ENCODE measurements around the gene LIF.

Gene LIF

DNA sequence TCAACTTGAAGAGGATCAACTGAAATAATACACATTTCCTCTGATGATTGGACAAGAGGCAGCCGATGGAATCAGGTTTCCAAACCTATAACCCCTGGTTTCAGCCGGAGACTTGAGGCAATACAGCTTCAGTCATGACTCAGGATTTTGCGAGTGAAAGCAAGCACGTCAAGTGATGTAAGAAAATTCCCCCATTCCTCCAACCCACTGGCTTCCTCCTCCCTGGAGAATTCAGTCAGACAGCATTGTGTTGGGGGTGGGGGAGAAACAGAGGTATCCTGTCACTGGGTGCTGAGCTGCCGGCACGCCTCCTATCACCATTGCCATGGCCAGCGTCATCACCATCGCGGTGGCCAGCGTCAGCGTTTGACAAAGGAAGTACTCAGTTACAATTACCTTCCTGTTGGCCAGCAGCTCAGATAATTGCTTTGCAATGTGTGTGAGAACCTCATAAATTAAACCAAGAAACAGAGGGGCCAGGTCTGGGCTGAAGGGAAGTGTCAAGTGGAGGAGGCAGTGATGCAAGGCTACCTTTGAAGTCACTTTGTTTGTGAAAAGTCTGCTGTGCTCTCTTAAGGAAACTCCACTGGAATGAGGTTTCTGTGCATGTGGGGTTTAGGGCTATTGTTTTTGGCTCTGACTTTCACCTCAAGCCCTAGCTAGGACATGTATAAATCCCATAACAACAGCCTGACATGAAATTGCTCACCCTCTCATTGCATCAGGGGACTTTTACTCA, 50.2 kb downstream of the LIF start:
- Histone ChIP-seq H3K4me1 (ENCODE audit: insufficient read depth, low read length) (peaks cover 18% of the 10 kb centered on the region; the same call in 1 of the 2 replicates), H3K9ac (ENCODE audit: low read depth, low read length) (peak overlapping the region; percentile 46; the same call in 1 of the 2 replicates), H3K4me3 (ENCODE audit: low read length) (peak overlapping the region; percentile 20; the same call in 1 of the 2 replicates), H3K27me3 (ENCODE audit: insufficient read depth, low read length) (no peaks in the 10 kb centered on the region), H3K36me3 (ENCODE audit: insufficient read depth, low read depth, low read length) (no peaks in the 10 kb centered on the region), H3K27ac (ENCODE audit: low read length) (peak overlapping the region; percentile 21), H3K9me3 (ENCODE audit: insufficient read depth, low read depth, low read length) (no peaks in the 10 kb centered on the region)

DNA sequence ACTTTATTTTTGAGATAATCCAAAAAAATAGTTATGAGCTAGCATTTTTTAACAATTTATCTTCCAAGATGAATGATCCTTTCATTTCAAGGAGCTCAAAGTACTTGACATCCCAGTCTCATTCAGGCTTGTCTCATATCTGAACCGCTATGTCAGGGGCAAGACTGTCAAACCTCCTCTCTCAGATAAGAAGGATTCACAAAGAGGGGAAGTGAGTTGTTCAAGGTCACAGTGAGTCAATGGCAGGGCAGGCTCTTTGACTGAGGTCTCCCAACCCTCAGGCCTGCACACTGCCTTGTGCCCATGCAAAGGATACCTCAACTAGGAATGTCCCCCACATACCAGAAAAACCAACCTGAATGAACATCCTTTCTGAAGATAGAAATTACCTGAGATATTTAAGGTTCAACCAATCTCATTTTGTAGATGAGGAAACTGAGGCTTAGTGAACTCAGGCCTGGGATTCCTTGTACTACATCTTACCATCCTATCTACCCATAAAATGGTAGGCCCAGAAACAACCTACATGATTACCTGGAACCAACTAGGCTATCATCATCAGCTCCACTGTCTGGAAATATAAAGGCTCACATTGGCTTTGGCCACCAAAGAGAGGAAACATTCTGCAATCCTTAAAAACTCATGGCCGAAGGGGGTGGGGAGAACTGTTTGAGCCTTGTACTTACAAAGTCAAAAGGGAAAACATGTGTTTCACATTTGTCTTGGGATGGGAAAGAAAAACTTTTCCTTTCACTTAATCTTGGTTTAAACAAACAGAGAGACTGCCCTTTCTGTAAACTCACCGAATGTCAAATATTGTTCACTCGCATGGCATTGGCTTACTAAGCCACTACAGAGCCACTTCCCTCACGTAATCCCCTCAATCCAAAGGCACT, 51.1 kb downstream of the LIF start:
- no peaks in the 10 kb centered on the region for H3K27me3 ChIP-seq (ENCODE audit: insufficient read depth, low read length)
- no peaks in the 10 kb centered on the region for H3K36me3 ChIP-seq (ENCODE audit: insufficient read depth, low read depth, low read length)
- no peaks in the 10 kb centered on the region for H3K9me3 ChIP-seq (ENCODE audit: insufficient read depth, low read depth, low read length)
- peaks cover 18% of the 10 kb centered on the region; the same call in 1 of the 2 replicates for H3K4me1 ChIP-seq (ENCODE audit: insufficient read depth, low read length)
- peak overlapping the region; percentile 22; the same call in 1 of the 2 replicates for H3K9ac ChIP-seq (ENCODE audit: low read depth, low read length)
- H3K4me3 ChIP-seq (ENCODE audit: low read length): peak overlapping the region; percentile 20; the same call in 1 of the 2 replicates
- H3K27ac ChIP-seq (ENCODE audit: low read length): no peak overlapping the region

GRCh38 chr22:30193031-30193775, 53.4 kb downstream of the LIF start:
- Histone ChIP-seq H3K4me3 (ENCODE audit: low read length) (no peak overlapping the region), H3K9ac (ENCODE audit: low read depth, low read length) (no peak overlapping the region), H3K36me3 (ENCODE audit: insufficient read depth, low read depth, low read length) (no peaks in the 10 kb centered on the region), H3K9me3 (ENCODE audit: insufficient read depth, low read depth, low read length) (no peaks in the 10 kb centered on the region), H3K27ac (ENCODE audit: low read length) (no peak overlapping the region), H3K27me3 (ENCODE audit: insufficient read depth, low read length) (no peaks in the 10 kb centered on the region), H3K4me1 (ENCODE audit: insufficient read depth, low read length) (peaks cover 18% of the 10 kb centered on the region; the same call in 1 of the 2 replicates)

DNA sequence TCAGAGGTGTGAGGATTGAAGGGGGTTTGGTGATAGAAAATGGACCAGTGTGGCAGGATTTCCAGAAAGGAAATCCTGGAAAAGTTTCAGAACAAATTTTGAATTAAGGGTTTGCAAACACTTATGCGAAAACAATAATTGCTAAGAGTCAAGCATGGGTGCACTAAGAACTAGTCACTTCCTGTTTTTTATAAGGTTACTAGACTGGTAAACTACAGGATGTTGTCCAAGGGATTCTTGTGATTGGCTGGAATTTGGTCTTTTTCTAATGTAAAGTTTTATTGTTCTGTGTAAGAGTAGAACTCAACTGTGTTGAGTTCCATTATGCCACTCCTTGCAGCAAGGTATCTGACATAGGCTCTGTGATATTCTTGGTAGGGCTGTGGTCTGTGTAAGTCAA, 54.1 kb downstream of the LIF start:
- Histone ChIP-seq H3K36me3 (ENCODE audit: insufficient read depth, low read depth, low read length) (no peaks in the 10 kb centered on the region), H3K9me3 (ENCODE audit: insufficient read depth, low read depth, low read length) (no peaks in the 10 kb centered on the region), H3K27me3 (ENCODE audit: insufficient read depth, low read length) (no peaks in the 10 kb centered on the region), H3K4me3 (ENCODE audit: low read length) (no peak overlapping the region), H3K4me1 (ENCODE audit: insufficient read depth, low read length) (peaks cover 18% of the 10 kb centered on the region; the same call in 1 of the 2 replicates), H3K9ac (ENCODE audit: low read depth, low read length) (no peak overlapping the region), H3K27ac (ENCODE audit: low read length) (no peak overlapping the region)

- Histone ChIP-seq H3K27me3 (ENCODE audit: insufficient read depth, low read length) (no peaks in the 10 kb centered on the region), H3K36me3 (ENCODE audit: insufficient read depth, low read depth, low read length) (no peaks in the 10 kb centered on the region), H3K9ac (ENCODE audit: low read depth, low read length) (no peak overlapping the region), H3K27ac (ENCODE audit: low read length) (no peak overlapping the region), H3K4me3 (ENCODE audit: low read length) (no peak overlapping the region), H3K4me1 (ENCODE audit: insufficient read depth, low read length) (peaks cover 9% of the 10 kb centered on the region; the same call in 1 of the 2 replicates), H3K9me3 (ENCODE audit: insufficient read depth, low read depth, low read length) (no peaks in the 10 kb centered on the region)
These were observed 55.4 kb downstream of the LIF start for GRCh38 chr22:30191040-30191701.

GRCh38 chr22:30190574-30190973, 56.0 kb downstream of the LIF start:
- Histone ChIP-seq H3K27me3 (ENCODE audit: insufficient read depth, low read length) (no peaks in the 10 kb centered on the region), H3K36me3 (ENCODE audit: insufficient read depth, low read depth, low read length) (no peaks in the 10 kb centered on the region), H3K27ac (ENCODE audit: low read length) (no peak overlapping the region), H3K9me3 (ENCODE audit: insufficient read depth, low read depth, low read length) (no peaks in the 10 kb centered on the region), H3K4me3 (ENCODE audit: low read length) (no peak overlapping the region), H3K4me1 (ENCODE audit: insufficient read depth, low read length) (peaks cover 3% of the 10 kb centered on the region; the same call in 1 of the 2 replicates), H3K9ac (ENCODE audit: low read depth, low read length) (no peak overlapping the region)

Measured in iPS-20b (cell line).